Activated CD8-positive, alpha-beta memory T cell treated with anti-CD3 and anti-CD28 coated beads, Interleukin-2, amount 50 U/mL, for 48 hours (primary cell): ENCODE data around the gene SLC22A15.
"Not testable (repeated sequence)": the region's sequence is repeated elsewhere in the genome, so short reads cannot be mapped to it uniquely, and the experiment has no call there.

Experiments
- DNase-seq: peaks from one replicate; pipeline ENCODE4 v3.0.0-alpha.2; 2020

Gene SLC22A15

DNA sequence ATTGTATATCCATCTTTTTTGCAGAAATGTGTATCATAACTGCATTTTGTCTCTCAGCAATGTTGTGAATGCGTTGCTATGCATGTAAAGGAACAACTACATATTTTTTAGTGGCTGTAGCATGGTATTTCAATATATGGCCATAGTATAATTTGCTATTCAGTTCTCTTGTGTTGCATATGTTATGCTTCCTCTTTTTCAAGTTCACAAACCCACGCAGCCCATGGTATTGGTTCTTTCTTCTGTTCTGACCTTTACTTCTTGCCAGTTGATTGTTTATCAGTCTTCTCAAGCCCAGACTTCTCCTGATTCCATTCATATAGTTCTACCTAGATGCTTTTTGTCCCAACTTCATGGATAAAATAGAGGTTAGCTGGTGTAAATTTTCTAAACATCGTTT lies 6.1 kb downstream of the SLC22A15 start:
- no peak for DNase-seq

DNA sequence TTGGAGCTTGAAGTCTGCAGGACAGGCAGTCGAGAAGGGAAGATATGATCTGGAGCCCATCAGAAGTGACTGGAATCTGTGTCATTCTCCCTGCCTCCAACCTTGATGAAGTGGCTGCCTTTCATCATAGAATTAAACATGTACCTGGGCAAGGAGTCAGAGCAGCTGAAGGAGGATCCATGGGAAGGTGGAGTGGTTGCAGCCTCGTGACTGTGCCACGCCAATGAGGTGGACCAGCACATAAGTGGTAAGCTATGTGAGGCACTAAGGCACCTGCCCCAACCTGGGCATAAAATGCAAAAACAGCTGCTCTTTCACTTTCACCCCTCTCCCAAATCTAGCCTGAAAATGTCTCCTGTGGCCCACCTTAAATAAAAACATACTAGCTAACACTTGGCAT lies 7.3 kb downstream of the SLC22A15 start:
- DNase-seq = no peak

DNA sequence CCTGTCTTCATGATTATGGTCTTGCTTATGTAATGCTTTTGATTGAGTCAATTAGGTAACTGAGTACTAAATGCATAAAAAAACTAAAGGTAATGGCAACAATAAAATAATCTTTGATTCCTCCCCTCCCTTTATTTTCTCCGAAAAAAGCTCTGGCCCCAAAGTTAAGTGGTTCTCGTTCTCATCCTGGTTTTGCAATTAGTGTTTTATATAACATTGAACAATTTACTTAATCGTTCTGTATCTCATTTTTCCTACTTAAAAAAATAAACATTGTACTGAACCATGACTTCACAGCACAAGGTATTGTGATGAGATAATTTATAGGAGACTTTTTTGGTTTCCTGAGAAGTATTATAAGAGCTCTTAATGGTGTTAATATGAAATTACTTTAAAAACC lies 11.3 kb downstream of the SLC22A15 start:
- no peak for DNase-seq

DNA sequence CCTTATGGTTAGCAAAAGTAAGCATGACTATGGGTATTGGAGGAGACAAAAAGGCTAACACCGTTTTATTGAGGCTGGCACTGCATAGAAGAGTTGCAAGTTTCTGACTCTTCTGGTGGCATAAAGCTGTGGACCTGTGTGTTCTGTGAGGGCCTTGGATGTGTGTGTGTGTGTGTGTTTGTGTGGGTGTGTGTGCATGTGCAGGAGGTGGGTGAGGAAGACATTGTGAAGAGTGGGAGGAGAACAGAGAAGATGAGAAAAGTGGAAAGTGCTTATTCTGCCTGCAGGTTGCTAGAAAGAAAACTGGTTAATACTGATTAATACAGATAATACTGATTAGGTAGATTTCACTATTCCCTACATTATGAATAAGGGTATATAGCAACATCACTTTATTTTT lies 12.6 kb downstream of the SLC22A15 start:
- no peak for DNase-seq

DNA sequence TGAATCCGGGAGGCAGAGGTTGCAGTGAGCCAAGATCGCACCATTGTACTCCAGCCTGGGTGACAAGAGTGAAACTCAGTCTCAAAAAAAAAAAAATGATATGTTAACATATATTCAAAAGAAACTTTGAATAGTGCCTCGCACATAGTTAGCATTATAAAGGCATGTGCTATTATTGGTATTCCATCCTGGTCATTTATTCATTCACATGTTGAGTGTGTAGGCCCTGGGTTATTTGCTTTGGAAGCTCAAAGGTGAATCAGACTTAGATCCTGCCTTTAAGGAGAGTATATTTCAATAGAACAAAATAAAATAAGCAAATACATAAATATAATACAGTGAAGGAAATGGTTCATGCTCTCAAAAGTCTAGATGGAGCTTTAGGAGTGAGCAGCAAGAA lies 13.4 kb downstream of the SLC22A15 start:
- DNase-seq = no peak

DNA sequence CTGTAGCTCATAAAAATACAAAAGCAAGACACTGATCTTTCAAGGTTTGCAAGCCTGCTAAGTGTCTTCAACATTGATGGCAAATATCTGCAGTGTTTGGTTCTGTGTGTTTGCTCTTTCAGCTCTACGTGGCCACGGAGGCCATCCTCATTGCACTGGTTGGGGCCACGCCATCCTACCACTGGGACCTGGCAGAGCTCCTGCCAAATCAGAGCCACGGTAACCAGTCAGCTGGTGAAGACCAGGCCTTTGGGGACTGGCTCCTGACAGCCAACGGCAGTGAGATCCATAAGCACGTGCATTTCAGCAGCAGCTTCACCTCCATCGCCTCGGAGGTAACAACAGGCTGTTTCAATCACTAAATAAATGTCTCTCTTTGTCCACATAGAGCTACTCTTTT lies 15.6 kb downstream of the SLC22A15 start:
- DNase-seq = no peak

DNA sequence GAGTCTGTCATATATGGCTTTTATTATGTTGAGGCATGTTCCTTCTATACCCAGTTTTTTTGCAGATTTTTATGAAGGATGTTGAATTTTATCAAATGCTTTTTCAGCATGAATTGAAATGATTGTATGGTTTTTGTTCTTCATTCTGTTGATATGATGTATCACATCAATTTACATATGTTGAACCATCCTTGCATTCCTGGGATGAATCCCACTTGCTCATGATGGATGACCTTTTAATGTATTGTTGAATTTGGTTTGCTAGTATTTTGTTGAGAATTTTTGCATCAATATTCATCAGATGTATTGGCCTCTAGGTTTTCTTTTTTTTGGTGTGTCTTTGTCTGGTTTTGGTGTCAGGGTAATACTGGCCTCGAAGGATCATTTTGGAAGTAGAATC lies 21.6 kb downstream of the SLC22A15 start:
- not testable (repeated sequence) for DNase-seq

DNA sequence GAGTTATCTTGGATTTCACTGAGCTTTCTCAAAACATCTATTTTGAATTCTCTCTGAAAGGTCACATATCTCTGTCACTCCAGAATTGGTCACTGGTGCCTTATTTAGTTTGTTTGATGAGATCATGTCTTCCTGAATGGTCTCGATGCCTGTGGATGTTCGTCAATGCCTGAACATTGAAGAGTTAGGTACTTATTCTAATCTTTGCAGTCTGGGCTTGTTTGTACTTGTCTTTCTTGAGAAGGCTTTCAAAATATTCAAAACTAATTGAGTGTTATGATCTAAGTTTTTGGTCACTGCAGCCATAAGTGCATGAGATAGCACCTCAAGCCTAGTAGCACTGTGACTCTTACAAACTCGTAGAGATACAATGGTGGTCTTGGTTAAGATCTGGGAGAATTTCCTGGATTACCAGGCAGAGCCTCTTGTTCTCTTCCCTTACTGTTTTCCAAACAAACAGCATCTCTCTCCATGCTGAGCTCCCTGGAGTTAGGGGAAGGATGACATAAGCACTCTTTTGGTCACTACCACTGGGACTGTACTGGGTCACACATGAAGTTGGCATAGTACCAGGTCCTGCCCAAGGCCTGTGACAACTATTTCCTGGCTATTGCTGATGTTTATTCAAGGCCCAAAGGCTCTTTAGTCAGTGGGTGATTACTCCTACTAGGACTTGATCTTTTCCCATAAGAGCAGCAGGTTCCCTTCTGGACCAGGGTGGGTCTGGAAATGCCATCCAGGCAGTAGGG lies 25.6 kb downstream of the SLC22A15 start:
- DNase-seq = no peak

DNA sequence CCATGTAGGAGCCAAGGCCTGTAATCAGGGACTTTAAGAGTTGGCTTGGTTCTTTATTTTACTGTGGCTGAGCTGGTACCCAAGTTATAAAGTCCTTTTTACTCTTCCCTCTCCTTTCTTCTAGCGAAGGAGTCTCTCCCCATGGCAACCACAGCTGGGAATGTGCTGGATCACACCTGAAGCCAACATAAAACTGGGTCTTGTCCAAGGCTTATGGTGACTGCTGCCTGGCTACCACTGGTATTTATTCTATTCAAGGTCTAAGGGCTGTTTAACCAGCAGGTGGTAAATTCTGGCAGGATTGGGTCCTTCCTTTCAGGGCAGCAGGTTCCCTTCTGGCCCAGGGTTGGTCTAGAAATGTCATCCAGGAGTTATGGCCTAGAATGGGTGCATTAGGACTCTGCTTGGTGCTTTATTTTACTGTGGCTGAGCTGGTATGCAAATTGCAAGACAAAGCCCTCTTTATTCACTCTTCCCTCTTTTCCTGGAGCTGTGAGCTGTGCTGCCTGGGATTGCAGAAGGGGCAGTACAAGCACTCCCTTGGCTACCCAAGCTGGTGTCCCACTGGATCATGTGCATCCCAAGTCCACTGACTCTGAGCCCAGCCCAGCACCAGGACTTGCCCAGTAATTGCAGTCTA lies 26.6 kb downstream of the SLC22A15 start:
- DNase-seq = no peak

DNA sequence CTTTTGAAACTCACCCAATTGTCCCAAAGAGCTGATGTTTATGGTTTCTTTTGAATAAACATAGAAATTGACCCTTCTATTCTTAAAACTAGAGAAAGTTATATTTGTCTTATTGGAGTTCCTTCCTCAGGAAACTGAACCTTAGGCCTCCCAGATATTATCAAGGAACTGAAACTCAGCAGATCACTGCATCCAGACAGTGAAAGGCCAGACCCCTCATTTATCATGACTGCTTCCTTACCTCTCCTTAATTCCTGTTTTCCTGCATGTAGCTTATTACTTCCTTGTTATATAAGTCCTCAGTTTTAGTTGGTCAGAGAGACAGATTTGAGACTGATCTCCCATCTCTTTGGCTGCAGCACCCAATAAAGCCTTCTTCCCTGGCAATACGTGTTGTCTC lies 27.5 kb downstream of the SLC22A15 start:
- no peak for DNase-seq

DNA sequence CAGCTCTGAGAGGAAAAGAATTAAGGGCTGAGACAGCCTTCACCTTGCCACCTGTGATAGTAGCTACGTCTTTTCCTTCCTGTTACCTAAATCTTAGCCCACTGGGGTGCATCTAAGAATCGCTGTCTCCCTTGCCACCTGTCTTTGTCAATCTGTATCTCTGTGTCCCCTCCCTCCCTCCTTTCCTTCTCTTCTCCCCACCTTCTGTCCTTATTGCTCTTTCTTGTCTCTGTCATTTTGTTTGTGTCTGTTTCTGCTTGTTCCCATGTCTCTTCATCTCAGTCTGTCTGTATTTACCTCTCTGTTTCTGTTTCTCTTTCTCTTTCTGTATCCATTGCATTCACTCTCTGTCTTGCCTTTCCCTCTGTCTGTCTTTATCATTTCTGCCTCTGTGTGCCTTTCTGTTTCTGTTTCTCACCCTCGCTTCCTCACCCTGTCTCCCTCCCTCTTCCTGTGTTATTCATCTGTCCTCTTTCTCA lies 30.2 kb downstream of the SLC22A15 start:
- DNase-seq = no peak

DNA sequence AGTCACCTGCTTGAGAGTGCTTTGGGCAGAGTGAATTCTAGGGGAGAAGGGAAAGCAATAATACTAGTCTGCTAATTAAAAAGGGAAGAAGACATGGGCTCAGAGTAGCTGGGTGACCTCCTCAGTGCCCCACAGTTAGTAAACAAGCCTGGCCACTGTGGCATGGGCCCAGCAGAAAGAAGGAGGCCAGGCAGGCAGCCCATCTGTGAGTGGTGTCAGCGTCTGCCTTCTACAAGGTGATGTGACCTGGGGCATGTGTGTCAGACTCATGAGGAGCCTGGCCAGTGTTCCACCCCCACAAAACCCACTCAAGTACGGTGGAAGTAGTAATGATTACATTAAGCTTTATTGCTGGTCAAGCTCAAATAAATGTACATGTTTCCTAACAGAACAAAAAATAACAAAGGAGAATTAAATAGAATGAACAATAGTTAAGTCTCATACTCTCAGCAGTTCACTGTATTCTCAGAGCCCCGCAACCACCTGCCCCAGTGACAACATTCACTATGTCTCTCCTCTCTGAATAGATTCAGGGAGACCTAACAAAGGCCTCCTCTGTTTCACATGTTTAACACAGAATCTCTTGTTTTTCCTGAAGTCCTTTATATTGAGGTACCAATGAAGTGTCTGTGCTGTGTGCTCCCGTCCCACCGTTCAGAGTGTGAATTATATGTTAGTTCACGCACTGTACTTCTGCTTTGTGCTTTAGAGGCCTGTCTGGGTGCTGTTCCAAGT lies 32.5 kb downstream of the SLC22A15 start:
- DNase-seq = no peak

DNA sequence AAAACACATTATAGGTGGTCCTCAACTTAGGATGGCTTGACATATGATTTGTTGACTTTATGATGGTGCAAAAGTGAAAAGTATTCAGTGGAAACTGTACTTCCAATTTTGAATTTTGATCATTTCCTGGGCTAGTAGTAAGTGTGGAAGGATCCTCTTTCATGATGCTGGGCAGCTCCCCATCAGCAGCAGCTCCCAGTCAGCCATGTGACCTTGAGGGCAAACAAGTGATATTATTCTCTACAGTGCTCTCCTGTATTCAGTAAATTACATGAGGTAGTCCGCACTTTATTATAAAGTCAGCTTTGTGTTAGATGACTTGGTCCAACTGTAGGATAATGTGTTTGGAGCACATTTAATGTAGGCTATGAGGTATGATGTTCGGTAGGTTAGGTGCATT lies 36.4 kb downstream of the SLC22A15 start:
- DNase-seq = no peak

DNA sequence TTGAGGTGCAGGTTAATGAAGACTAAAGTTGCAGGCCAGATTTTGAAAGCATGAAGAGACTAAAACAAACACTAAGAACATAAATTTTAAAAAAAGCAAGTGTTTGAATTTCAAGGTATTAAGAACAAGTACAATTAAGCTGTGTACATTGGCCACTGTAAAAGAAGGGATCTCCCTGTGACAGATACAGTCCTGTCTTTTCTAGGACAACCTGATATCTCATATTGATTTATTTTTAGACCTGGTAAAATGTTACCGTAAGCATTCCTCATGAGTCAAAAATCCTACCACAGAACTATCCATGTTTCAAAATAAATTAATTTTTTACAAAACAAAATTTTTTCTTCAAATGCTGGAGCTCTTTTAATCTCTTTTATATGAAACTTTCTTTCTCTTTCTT lies 39.4 kb downstream of the SLC22A15 start:
- no peak for DNase-seq

DNA sequence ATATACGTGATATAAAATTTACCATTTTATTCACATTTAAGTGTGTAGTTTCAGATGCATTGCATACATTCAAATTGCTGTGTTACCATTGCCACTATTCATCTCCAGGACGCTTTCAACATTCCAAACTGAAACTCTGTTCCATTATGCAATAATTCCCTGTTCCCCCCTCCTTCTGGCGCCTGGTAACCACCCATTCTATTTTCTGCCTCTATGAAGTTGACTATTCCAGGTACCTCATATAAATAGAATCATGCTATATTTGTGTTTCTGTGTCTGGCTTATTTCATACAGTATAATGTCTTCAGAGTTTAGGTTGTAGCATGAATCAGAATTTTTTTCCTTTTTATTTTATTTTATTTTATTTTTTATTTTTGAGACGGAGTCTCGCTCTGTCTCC lies 41.7 kb downstream of the SLC22A15 start:
- DNase-seq = no peak

DNA sequence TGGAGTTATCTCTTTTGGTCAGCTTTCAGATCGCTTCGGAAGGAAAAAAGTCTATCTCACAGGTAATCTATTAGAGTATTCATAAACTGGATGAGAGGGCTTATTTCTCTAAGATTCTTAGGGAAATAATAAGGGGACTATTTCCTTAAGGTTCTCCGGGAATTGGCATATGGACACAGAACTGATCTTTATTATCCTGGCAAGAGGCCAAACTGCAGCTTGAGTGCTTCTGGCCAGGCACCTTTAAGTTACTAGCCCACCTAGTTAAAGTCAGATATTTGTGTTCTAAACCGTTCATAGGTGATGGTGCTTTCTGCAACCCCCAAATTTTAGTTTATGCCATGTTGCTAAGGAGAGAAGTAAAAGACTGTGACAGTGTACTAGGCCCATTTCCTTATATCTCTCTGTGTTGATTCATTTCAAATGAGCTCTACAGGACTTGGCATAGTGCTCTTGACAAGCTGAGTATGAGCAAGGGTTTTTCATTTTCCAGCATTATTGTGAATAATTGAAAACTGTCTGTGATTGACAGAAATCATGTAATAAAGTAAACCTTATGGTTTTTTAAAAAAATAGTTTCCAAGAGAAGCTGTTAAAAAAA lies 43.4 kb downstream of the SLC22A15 start:
- no peak for DNase-seq

DNA sequence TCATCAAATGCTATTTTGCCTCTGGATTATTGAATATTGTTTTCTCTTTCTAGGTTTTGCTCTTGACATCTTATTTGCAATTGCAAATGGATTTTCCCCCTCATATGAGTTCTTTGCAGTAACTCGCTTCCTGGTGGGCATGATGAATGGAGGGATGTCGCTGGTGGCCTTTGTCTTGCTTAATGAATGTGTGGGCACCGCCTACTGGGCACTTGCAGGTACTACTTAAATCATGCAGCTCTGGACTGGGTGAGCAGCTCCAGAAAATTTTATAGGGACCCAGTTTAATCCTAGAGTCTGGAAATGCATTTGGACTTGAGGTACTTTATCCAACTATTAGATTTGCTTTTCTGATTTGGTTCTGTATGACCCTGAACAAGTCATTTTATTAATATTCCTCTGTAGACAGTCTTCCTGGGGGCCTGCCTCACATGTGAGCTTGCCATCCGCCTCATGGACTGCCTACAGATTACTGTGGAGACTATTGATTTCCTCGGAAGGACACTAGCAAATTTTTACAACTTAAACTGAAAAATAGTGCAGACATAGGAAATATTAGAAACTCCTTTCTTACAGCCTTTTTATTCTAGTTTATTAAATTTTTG lies 44.5 kb downstream of the SLC22A15 start:
- peak; percentile 59 for DNase-seq

DNA sequence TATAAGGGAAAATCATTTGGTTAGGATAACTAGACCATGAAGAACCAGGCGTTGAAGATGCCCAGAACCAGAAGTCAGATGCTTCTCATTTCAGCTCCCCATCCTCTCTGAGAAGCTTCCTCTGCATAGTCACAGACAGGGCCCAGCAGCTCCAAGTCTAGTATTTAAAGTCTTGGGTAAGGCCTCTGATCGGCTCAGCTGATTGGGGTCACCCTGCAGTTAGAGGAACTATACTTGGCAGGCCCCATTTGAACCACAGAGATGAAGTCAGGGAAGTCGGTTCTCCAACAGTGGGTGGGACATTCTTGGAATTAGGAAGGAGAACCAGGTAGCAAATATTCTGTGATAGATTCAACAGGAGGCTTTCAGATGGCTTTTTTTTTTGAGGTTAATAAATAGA lies 48.3 kb downstream of the SLC22A15 start:
- DNase-seq = no peak

DNA sequence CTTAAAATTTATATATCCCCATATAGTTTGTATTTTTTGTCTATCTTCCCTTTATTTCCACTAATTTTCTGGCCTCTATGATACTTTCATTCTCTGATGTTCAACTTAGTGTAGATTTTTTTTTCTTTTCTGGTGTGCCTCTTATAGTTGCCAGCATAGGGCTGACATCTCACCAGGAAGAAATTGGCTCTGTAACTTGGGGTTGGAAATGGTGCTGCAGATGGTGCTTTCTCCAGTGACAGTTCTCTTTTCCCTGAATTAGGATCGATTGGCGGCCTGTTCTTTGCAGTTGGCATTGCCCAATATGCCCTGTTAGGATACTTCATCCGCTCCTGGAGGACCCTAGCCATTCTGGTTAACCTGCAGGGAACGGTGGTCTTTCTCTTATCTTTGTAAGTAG lies 50.3 kb downstream of the SLC22A15 start:
- no peak for DNase-seq

DNA sequence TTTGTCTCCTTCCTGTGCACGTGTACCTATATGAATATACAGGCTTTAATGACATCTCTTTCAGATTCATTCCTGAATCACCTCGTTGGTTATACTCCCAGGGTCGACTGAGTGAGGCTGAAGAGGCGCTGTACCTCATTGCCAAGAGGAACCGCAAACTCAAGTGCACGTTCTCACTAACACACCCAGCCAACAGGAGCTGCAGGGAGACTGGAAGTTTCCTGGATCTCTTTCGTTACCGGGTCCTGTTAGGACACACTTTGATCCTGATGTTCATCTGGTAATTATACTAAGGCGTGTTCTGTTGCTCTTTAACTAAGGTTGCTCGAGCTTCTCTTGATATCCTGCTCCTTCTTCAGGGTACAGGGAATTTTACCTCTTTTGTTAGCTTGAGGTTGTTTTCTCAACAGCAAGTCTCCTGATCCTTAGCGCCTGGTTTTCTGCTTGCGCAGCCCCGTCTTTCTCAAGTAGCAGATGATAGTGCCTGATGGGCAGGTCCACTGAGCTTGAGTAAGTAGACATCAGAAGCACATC lies 55.1 kb downstream of the SLC22A15 start:
- no peak for DNase-seq

DNA sequence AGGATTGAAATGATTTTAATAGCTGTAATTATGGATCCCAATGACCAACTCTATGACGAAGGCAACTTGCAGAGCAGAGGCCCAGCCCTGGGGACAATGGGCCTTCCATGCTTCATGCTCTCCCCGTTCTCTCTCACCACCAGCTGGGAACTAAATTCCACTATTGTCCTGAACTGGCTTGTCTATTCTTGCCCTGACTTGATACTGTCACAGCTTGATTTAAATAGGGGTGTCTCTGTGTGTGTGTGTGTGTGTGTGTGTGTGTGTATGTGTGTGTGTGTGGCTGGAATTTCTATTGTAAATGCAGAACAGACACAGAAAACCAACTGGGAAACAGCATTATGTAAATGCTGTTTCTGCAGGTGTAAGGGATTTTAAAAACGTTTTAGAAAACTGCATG lies 57.0 kb downstream of the SLC22A15 start:
- DNase-seq = no peak

DNA sequence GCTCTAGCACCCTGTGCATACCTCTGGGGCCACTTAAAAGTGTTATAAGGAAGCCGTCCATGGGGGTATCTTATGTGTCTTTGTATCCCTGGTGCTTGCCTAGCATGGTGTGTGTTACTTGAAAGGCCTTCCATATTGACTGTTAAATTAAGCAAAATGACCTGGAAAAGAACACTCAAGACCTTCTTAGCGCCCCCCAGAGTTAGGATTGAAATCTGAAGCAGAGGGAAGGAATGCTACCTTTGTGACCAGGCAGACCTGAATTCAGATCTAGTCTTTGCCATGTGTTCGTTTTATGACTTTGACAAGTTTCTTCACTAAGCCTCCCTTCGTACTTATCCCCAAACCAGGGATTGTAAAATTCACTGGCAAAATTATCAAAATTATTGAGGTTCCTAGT lies 59.9 kb downstream of the SLC22A15 start:
- no peak for DNase-seq

DNA sequence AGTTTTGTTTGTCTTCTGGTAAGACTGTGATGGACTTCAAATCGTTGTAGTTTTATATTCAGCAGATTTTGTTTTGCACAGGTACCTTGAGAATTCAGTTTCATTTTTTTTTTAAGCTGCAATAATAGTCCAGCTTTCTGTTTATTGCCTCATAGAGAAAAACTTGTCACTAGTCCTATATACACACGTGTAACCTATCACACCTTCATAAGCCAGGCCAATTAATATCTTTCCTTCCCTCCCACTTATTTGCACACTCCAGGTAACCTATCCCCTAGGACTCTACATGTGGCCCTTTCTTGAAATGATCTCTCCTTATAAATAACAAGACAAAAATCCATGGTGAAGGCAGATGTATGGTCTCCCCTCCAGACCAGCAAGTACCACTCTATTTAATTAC lies 62.4 kb downstream of the SLC22A15 start:
- DNase-seq = no peak
